Measurements from ENCODE around the gene LETM1. TPM values are rescaled to one million over a fixed set of nuclear protein-coding genes. Genes with fewer than 3 reads are reported as not detected.

The LETM1 gene
- total RNA-seq, 1 experiment from 2014 or later, result 83.2 TPM

DNA sequence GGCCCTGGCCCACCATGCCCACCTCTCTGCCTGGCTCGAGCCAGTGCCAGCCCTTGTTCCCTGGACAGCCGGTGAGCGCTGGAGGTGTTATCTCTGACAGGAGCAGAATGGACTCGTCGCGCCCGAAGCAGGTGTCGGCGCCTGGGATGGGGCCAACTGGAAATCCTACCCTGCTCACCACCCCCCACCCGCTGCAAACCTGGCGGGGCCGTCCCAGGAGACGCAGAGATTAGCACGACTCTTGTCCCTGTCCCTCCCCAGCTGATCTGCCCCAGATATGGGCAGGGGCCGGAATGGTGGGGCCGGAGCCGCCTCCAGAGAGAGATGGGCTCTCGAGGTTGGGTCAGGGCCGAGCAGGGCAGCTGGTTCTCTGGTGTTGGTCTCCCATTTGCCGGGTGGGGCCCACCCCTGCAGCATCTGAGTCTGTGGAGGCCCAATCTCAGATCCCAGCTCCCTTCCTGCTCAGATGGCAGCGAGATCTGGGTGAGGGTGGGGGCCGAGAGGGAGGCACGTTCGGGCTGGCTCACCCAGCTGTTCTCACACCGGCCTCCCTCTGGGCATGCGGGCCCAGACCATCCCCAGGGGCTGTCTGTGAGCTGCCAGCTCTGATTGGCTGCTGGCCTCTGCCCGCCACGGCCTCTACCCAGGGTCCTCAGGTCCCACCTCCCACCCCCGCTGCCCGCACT is 83.0 kb downstream of the LETM1 start:
- no peak for DNase-seq (ENCODE audit: low spot score)

DNA sequence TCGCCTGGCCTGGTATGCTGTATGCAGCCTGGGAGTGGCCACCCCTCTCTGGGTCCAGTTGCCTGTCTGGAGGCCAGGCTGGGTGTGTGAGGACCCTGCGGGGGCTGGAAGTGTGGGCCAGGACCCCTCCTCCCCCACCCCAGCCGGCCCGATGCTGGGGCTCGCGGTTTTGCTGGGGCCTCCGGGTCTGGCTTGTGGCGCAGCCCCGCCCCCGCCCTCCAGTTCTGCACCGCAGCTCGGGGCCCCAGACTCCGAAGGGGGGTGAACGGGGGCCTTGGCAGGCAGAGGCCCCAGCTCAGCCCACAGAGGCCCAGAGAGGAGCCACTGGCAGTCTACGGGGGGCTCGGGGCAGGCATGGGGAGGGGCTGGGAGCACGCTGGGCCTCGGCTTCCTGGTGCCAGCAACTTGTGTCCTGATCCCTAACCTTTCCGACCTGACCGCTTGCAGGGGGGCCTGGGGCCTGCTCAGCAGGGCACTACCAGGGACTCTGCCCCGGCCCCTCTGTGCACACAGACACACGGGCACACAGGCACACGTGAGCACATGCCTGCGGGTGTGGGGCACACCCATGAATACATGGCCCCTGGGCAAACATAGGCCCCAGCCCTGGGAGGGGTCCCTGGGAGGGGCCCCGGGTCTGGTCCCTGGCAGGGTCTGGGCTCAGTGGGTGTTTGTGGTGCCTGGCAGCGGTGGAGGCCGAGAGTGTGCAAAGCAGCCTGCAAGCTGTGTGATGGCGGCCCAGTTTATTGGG is 84.2 kb downstream of the LETM1 start:
- in situ Hi-C loops (cut with HindIII; ENCODE audit: low sequenced_read_pairs), result no loop called here
- DNase-seq (ENCODE audit: low spot score), result no peak

More for the DNA sequence above, 83.0 kb downstream of the LETM1 start:
- in situ Hi-C loops (cut with HindIII; ENCODE audit: low sequenced_read_pairs), result no loop called here

DNA sequence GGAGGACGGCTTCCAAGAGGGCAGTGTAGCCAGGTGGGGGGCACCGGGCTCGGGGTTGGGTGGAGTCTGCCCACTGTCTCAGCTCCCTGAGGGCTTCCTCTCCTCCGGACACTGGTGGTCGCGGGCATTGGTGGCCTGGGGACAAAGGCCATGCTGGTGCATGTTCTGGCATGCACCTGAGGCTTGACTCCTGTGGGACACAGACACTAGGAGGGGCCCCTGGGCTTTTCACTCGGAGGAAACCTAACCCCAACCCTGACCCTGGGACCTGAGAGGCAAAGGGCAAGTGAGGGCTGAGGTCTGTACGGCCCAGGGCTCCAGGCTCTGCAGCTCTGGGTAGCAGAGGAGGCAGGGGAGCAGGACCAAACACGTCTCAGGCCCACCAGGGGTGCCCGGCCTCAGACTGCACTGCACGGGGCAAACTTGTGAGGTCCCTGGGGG is 85.1 kb downstream of the LETM1 start:
- no peak for DNase-seq (ENCODE audit: low spot score)
- in situ Hi-C loops (cut with HindIII; ENCODE audit: low sequenced_read_pairs), result no loop called here

DNA sequence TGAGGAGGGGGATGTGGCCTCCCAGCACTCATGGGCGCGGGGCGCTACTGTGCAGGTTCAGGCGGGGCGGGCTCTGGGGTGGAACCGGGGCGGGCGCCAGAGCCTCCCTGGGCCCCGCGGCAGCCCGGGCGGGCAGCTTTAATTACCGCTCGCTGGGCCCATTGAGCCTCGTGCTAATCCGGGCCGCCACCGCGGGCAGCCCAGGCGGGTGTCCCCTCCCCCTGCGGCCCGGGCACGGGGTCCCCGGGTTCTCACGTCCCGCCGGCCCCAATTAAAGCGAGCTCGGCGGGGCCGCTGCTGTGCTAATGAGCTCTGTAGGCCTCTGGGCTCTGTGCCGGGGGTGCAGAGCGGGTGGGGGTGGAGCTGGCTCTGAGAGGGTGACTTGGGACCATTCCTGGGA is 85.7 kb downstream of the LETM1 start:
- DNase-seq (ENCODE audit: low spot score), result no peak
- in situ Hi-C loops (cut with HindIII; ENCODE audit: low sequenced_read_pairs), result no loop called here

DNA sequence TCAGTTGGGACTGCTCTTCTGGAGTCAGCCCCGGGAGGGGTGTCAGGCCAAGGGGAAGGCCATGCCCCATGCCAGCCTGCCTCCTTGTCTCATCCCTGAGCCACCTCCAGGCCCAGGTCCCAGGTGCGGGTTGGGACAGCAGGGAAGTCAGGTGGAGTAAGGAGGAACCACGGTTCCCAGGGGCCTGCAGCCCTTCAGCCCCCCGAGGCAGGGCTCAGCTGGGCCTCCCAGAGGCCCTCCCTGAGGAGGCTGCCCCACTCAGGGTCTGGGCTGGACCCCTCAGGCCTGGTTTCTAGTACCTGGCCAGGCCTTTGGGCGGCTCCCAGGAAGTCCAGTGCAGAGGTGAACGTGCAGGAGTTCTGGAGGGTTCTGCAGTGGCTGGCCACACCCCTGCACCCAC is 86.3 kb downstream of the LETM1 start:
- in situ Hi-C loops (cut with HindIII; ENCODE audit: low sequenced_read_pairs), result no loop called here
- no peak for DNase-seq (ENCODE audit: low spot score)

DNA sequence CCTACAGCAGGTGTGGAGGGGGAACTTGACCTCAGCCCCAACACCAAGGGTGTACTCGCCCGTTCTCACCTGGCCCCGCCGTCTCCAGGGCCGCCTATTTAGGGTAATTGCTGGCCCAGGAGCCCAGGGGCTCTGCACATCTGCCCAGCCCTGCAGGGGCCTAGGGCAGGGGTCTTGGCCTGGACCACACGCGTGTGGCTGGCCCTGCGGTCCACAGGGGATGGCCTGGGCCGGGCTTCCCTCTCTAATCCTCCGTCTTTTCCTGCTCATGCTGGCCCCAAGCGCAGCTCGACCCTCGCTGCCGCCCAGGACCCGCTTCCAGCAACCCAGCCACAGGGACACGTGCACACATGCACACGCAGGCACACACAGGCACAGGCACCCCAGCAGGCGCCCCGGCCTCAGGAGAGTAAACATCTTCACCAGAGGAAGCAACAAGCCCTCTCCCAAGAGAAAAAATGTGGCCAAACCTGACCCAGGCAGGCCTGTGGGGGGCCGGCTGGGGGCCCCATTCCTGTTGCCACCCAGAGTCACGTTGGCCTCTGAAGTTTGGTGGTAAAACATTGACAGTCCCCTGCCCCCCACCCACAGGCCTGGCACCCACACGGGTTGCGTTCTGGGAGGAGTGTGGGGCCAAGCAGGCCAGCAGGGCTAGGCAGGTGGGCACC is 87.5 kb downstream of the LETM1 start:
- DNase-seq (ENCODE audit: low spot score), result no peak
- in situ Hi-C loops (cut with HindIII; ENCODE audit: low sequenced_read_pairs), result no loop called here

DNA sequence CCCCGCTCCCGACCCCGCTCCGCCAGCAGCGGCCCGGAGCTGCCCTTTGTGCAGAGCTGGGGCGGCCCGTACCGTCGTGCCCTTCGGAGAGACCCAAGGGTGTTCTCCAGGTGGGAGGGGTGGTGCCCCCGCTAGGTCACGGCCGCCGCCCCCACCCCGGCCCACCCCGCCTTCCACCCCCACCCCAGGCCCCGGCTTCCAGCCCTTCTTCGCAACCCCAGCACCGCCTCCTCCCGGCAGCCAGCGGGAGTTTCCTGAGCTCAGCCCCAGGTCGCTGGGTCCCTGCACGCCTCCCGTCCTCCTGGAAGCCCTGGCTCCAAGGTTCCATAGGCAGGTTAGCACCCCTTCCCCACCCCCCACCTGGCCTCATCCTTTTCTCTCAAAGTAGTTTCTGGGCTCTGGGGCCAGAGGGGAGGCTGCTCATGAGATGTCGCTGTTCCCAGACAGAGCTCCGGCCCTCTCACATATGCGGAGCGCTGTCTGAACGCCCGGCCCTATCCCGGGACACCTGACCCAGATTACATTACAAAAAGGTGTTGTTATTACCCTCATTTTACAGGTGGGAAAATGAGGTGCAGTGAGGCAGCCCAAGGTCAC is 88.1 kb downstream of the LETM1 start:
- DNase-seq (ENCODE audit: low spot score), result no peak
- in situ Hi-C loops (cut with HindIII; ENCODE audit: low sequenced_read_pairs), result no loop called here

DNA sequence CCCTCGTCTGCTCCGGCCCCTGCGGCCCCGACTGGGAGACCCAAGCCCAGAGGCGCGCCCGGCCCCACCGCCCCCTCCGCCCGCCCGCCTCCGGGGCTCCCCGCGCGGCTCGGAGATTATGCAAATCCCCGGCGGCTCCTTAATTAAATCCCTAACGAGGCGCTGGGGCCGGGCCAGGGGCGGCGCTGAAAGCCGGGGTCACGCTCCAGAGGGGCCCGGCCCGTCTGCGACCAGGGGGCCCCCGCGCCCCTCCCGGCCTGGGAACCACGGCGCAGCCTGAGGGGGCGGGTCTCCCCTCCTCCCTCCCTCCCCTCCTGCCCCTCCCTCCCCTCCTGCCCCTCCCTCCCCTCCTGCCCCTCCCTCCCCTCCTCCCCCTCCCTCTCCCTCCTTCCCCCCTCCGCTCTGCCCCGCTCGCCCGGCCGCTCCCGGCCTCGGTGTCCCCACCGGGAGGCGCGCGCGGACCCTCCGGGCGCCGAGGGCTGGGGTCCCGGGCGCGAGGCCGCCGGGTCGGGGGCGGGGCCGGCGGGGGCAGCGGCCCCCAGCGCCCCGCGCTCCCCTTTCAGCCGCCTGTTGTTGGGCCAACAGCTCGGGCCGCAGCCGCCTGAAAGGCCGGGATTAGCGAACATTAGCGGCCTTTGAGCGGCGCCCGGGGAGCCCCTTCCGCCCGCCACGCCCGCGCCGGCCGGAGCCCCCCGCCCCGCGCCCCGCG is 88.7 kb downstream of the LETM1 start:
- in situ Hi-C loops (cut with HindIII; ENCODE audit: low sequenced_read_pairs), result no loop called here

DNA sequence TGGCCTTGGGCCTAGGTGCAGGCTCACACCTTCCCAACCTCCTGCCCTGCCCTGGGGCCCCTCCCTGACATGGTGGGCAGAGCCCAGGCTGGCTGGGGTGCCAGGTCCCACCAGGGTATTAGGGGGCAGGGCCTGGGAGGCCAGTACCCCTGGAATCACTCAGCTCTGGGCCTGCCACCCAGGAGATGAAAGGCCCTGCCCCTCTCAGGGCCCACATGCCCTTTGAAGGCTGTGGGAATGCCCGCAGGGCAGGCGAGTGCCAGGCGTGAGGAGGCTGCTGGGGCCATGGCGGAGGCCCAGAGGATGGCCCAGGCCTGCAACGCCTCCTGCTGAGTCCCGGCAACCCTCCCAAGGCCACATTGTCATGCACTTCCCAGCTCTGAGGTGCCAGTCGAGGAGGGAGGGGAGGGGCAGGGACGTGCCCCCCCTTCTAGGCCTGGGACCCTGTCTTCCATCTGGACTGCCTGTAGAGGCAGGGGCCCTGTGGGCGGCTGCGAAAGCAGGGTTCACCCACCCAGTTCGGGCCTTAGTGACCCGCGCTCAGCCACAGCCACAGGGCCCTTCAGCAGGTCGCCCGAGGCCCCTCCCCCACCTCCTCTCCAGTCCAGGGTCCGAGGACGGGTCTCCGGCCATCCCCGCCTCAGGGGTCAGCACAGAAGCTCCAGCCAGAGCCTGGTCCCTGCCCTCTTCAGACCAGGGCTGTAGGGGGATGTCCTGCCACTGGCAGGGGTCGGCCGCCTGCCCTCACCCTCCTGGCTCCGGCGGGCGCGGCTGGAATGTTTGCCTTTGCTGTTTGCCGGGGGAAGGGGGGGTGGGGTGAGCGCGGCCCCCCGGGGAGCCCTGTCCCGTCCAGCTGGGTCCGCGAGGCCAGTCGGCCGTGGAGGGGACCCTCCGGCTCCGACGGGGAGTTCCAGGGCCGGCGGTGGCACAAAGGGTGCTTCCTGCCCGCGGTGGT is 89.6 kb downstream of the LETM1 start:
- DNase-seq (ENCODE audit: low spot score), result no peak
- in situ Hi-C loops (cut with HindIII; ENCODE audit: low sequenced_read_pairs), result no loop called here

More for the DNA sequence above, 88.7 kb downstream of the LETM1 start:
- DNase-seq (ENCODE audit: low spot score), result no peak

DNA sequence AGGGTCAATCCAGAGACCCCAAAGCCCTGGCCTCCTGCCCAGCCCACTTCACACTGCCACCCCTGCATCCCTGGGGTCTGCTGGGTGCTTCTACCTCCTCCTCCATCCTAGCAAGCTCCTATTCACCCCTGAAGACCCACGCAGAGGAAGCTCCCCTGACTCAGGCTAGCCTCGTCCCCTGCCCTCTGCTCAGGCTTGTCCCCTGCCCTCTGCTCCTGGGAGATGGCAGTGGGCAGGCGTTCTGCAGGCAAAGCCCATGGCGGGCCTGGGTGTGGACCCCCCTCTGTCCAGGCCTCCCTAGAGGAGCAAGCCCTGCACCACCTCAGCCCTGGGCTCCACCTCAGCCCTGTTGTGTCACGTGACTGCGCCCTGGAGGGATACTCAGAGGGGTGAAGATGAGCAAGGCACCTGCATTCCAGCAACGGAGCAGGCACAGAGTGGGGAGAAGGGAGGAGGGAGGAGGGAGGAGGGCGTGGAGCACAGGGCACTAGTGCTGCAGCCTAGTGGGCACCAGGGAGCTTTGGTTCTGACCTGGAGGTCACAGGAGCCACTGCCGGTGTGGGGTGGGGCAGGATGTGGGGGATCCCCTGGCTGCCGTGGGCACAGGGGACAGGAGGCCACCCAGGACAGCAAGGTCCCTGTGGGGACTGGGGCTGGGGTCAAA is 90.4 kb downstream of the LETM1 start:
- no peak for DNase-seq (ENCODE audit: low spot score)
- in situ Hi-C loops (cut with HindIII; ENCODE audit: low sequenced_read_pairs), result no loop called here

DNA sequence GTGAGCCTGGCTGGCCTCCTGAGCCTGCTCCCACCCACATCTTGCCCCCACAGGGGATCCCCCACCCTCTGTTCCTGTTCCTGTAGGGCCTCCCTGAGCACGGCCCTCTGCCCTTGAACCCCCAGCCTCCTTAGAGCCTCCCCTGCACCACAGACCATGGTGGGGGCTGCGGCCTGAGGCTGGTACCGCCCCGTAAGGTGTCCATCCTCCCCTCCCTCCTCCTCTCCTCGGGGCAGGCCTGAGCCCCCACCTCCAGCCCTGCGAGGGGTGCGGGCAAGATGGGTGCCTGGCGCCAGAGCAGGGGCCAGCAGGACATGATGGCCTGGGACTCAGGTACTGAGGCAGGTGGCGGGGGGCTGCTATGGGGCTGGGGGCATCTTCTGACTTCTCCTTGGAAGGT is 91.3 kb downstream of the LETM1 start:
- no peak for DNase-seq (ENCODE audit: low spot score)
- in situ Hi-C loops (cut with HindIII; ENCODE audit: low sequenced_read_pairs), result no loop called here

DNA sequence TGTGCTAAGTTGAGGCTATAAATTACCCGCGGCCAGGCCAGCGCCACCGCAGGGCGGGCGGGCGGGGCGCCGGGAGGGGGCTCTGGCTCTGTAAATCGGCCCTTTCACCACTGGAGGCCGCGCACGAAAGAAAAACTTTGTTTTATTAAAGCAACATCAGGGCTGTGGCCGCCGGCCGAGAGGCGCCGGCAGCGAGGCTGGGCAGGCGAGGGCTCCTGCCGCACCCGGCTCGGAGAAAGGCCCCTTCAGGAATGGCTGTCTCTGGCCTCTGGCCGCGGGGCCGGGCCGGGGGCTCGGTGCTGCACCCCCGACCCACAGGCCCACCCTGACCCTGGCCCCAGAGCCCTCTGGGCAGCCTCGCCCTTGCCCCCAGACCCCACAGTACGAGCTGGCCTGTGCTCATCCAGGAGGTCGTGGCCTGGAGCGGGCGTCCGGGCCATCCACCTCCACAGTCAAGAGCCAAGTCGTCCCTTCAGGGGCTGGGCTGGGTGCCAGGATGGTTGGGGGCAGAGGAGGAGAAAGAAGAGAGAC is 92.3 kb downstream of the LETM1 start:
- no peak for DNase-seq (ENCODE audit: low spot score)
- in situ Hi-C loops (cut with HindIII; ENCODE audit: low sequenced_read_pairs), result no loop called here

DNA sequence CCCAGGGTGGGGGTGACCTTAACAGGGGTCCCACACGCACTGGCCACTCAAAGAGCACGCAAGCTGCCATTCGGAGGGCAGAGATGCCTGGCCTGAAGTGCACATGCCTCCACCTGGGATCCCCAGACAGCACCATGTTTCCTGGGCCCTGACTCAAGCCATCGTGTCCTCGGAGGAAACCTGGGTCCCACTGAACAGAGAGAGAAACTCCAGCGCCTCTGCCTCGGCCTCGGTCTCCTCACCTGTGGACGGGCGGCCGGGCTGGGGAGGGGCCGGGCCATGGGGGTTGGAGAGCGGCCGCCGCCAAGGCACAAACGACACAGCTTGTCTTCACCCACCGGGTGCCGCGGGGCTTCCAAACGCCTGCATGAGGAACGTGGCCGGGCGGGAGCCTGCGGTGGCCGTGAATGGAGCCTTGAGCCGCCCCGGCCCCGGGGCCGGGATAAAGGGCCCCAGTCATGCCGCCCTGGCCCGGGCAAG is 92.8 kb downstream of the LETM1 start:
- in situ Hi-C loops (cut with HindIII; ENCODE audit: low sequenced_read_pairs), result no loop called here
- DNase-seq (ENCODE audit: low spot score), result no peak

DNA sequence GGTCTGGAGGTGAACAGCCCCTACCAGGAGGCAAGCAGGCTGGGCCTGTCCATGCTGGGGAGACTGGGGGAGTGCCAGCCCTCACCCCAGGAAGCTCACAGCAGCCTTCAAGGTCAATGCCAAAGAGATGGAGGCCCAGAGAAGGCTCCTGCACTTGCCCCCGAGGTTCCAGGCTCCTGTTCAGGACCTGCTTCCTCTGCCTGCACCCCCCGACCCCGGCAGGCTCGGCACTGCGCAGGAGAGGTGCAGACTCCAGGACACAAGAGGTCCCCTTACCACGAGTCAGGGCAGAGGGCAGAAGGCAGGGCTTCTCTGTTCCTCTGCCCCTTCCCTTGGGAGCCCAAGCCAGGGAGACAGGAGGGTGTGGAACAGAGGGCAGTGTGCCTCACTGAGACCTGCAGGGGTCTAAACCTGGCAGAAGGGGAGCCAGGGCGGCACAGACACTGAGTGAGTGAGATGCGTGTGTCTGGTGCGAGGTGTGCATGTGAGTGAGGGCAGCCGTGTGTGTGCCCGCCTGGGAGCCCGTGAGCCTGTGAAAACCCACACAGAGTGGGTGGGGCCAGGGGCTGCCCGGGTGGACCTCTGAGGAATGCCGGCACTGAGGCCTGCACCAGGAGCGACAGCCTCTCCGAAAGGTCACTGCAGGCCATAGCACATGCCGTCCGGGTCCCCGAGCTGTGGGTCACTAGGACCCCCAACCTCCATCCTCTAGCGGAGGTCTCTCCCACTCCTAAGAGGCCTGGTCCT is 93.5 kb downstream of the LETM1 start:
- DNase-seq (ENCODE audit: low spot score), result no peak
- in situ Hi-C loops (cut with HindIII; ENCODE audit: low sequenced_read_pairs), result no loop called here

All from G401 (cell line).